ENCODE data around the gene C1QL3.

Gene C1QL3

GRCh38 chr10:16491933-16492332, 29.7 kb downstream of the C1QL3 start:
- DNase-seq = no peak

GRCh38 chr10:16490511-16490910, 31.2 kb downstream of the C1QL3 start:
- no peak for DNase-seq

GRCh38 chr10:16483241-16483917, 38.3 kb downstream of the C1QL3 start:
- no peak for DNase-seq

- no peak for DNase-seq
These were observed 40.5 kb downstream of the C1QL3 start for GRCh38 chr10:16481052-16481728.

GRCh38 chr10:16478801-16479200, 42.9 kb downstream of the C1QL3 start:
- DNase-seq = no peak

- no peak for DNase-seq
These were observed 43.9 kb downstream of the C1QL3 start for GRCh38 chr10:16477757-16478156.

GRCh38 chr10:16472828-16473227, 48.9 kb downstream of the C1QL3 start:
- DNase-seq = no peak

GRCh38 chr10:16470747-16471146, 50.9 kb downstream of the C1QL3 start:
- DNase-seq = no peak

- DNase-seq = no peak
These were observed 55.7 kb downstream of the C1QL3 start for GRCh38 chr10:16466001-16466400.

Measured in activated CD4-positive, CD25-positive, alpha-beta regulatory T cell treated with anti-CD3 and anti-CD28 coated beads, Interleukin-2, amount 50 U/mL, for 72 hours (primary cell).